Mesothelial cell of epicardium (in vitro differentiated cells): ENCODE measurements around the gene CDH13. TPM values are rescaled to one million over a fixed set of nuclear protein-coding genes. Genes with fewer than 3 reads are reported as not detected.

ENCODE experiments used
- DNase-seq, 2 experiments: peaks; one replicate each; pipeline ENCODE4 v3.0.0; 2021; ENCODE audit warnings: low spot score in 2 of 2; ENCODE audit not compliant: unreplicated experiment in 2 of 2
- H3K27ac Mint-ChIP-seq: 2 replicates; pipeline ENCODE4 v1.8.0; 2021; ENCODE audit warnings: mixed read lengths
- H3K27me3 Mint-ChIP-seq: 2 replicates; pipeline ENCODE4 v1.8.0; 2021; ENCODE audit warnings: low read depth, mixed read lengths
- H3K36me3 Mint-ChIP-seq: 2 replicates; pipeline ENCODE4 v1.8.0; 2021; ENCODE audit warnings: mixed read lengths
- H3K4me1 Mint-ChIP-seq: 2 replicates; pipeline ENCODE4 v1.8.0; 2021; ENCODE audit warnings: mixed read lengths
- H3K4me3 Mint-ChIP-seq: 2 replicates; pipeline ENCODE4 v1.8.0; 2021; ENCODE audit warnings: mild to moderate bottlenecking, moderate library complexity, mixed read lengths
- H3K9me3 Mint-ChIP-seq: 2 replicates; pipeline ENCODE4 v1.8.0; 2021; ENCODE audit warnings: mixed read lengths
- total RNA-seq: library from RNA; stranded (reverse); gene quantifications from 3 replicates; pipeline ENCODE4 v1.2.1, GENCODE V29; 2021
- TF ChIP-seq, protein P1 (sequence below): fragments of 200-600 bp; sonication (generic); IDR thresholded peaks from one replicate; pipeline ENCODE4 v1.5.0; 2021; ENCODE audit warnings: antibody characterized with exemption; ENCODE audit not compliant: unreplicated experiment

CDH13 gene
- total RNA-seq, 1 donor from 2014 or later, result 0.80 TPM

GRCh38 chr16:82857693-82858365, 231.1 kb downstream of the CDH13 start:
- H3K9me3 Mint-ChIP-seq, result peaks cover 5% of the 10 kb centered on the region
- no peaks in the 10 kb centered on the region for H3K27me3 Mint-ChIP-seq
- no peak for DNase-seq
- H3K4me3 Mint-ChIP-seq, result no peak overlapping the region
- no peak overlapping the region for H3K27ac Mint-ChIP-seq
- H3K36me3 Mint-ChIP-seq, result no peaks in the 10 kb centered on the region
- TF ChIP-seq, protein P1, sequence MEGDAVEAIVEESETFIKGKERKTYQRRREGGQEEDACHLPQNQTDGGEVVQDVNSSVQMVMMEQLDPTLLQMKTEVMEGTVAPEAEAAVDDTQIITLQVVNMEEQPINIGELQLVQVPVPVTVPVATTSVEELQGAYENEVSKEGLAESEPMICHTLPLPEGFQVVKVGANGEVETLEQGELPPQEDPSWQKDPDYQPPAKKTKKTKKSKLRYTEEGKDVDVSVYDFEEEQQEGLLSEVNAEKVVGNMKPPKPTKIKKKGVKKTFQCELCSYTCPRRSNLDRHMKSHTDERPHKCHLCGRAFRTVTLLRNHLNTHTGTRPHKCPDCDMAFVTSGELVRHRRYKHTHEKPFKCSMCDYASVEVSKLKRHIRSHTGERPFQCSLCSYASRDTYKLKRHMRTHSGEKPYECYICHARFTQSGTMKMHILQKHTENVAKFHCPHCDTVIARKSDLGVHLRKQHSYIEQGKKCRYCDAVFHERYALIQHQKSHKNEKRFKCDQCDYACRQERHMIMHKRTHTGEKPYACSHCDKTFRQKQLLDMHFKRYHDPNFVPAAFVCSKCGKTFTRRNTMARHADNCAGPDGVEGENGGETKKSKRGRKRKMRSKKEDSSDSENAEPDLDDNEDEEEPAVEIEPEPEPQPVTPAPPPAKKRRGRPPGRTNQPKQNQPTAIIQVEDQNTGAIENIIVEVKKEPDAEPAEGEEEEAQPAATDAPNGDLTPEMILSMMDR, result no peak
- no peaks in the 10 kb centered on the region for H3K4me1 Mint-ChIP-seq

DNA sequence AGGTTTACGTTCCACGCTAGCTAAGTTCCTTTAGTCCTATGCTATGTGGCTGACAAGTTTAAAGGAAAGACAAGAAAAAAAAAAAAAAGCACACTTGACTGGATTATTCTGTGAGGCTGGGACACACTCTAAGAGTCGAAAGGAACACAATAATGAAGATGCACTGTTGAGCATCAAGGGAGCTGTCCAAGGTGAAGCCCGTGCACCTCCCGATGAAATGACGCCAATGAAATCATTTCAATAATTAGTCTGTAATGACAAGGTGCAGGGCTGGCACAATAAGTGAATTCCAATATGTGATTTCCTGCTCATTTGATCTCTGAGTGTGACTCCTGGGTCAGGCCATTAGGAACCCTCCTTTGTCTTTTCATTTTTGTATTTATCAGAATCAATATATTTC, 232.9 kb downstream of the CDH13 start:
- no peaks in the 10 kb centered on the region for H3K27me3 Mint-ChIP-seq
- no peak overlapping the region for H3K27ac Mint-ChIP-seq
- H3K4me3 Mint-ChIP-seq, result no peak overlapping the region
- H3K9me3 Mint-ChIP-seq, result peaks cover 13% of the 10 kb centered on the region
- no peak for DNase-seq
- TF ChIP-seq, protein P1, result no peak
- no peaks in the 10 kb centered on the region for H3K36me3 Mint-ChIP-seq
- H3K4me1 Mint-ChIP-seq, result no peaks in the 10 kb centered on the region

- H3K9me3 Mint-ChIP-seq, result peaks cover 18% of the 10 kb centered on the region
- H3K4me3 Mint-ChIP-seq, result no peak overlapping the region
- H3K4me1 Mint-ChIP-seq, result no peaks in the 10 kb centered on the region
- H3K27me3 Mint-ChIP-seq, result no peaks in the 10 kb centered on the region
- H3K27ac Mint-ChIP-seq, result no peak overlapping the region
- no peak for DNase-seq
- H3K36me3 Mint-ChIP-seq, result no peaks in the 10 kb centered on the region
- TF ChIP-seq, protein P1, result no peak
Measured at GRCh38 chr16:82860071-82860470, 233.3 kb downstream of the CDH13 start.

GRCh38 chr16:82862057-82862456, 235.3 kb downstream of the CDH13 start:
- H3K9me3 Mint-ChIP-seq, result peaks cover 27% of the 10 kb centered on the region
- no peak overlapping the region for H3K4me3 Mint-ChIP-seq
- no peaks in the 10 kb centered on the region for H3K36me3 Mint-ChIP-seq
- TF ChIP-seq, protein P1, result no peak
- H3K27ac Mint-ChIP-seq, result no peak overlapping the region
- H3K27me3 Mint-ChIP-seq, result no peaks in the 10 kb centered on the region
- no peak for DNase-seq
- H3K4me1 Mint-ChIP-seq, result no peaks in the 10 kb centered on the region

DNA sequence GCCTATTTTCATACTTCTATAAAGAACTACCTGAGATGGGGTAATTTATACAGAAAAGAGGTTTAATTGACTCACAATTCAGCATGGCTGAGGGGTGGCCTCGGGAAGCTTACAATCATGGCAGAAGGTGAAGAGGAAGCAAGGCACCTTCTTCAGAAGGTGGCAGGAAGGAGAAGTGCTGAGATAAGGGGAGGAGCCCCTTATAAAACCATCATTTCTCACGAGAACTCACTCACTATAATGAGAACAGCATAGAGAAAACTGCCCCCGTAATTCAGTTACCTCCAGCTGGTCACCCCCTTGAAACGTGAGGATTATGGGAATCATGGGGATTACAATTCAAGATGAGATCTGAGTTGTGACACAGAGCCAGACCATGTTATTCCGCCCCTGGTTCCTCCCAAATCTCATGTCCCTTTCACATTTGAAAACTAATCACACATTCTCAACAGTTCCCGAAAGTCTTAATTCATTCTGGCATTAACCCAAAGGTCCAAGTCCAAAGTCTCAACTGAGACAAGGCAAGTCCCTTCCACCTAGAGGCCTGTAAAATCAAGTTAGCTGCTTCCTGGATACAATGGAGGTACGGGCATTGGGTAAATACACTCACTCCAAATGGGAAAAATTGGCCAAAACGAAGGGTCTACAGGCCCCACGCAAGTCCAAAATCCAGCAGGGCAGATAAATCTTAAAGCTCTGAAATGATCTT, 237.7 kb downstream of the CDH13 start:
- no peaks in the 10 kb centered on the region for H3K27me3 Mint-ChIP-seq
- H3K27ac Mint-ChIP-seq, result no peak overlapping the region
- DNase-seq, result no peak
- TF ChIP-seq, protein P1, result no peak
- no peaks in the 10 kb centered on the region for H3K36me3 Mint-ChIP-seq
- H3K4me1 Mint-ChIP-seq, result no peaks in the 10 kb centered on the region
- H3K4me3 Mint-ChIP-seq, result no peak overlapping the region
- H3K9me3 Mint-ChIP-seq, result peaks cover 38% of the 10 kb centered on the region
